Keratinocyte (primary cell): ENCODE measurements around the gene TMEM86A. TPM values are rescaled to one million over a fixed set of nuclear protein-coding genes. Genes with fewer than 3 reads are reported as not detected.
"Not testable (repeated sequence)": the region's sequence is repeated elsewhere in the genome, so short reads cannot be mapped to it uniquely, and the experiment has no call there.

Experiments used
- DNase-seq: peaks from one replicate; pipeline ENCODE4 v3.0.0-alpha.2; 2011; ENCODE audit warnings: low read depth, missing footprints, low spot score
- FAIRE-seq: peaks from 2 replicates; lab custom pipeline; 2011; peaks lifted over from hg19 to GRCh38; lab: Jason Lieb, UNC
- H2AFZ ChIP-seq: 2 replicates; pipeline ENCODE4 v1.6.0; 2012; ENCODE audit warnings: low read length, control low read depth, inconsistent platforms; ENCODE audit not compliant: control insufficient read depth
- H3K27ac ChIP-seq: 2 replicates; pipeline ENCODE4 v1.5.1; 2011; ENCODE audit warnings: low read length; ENCODE audit not compliant: control insufficient read depth, insufficient read depth
- H3K27me3 ChIP-seq: 3 replicates; pipeline ENCODE4 v1.6.0; 2011; ENCODE audit warnings: low read length; ENCODE audit not compliant: control insufficient read depth, insufficient read depth; ENCODE audit errors: extremely low read depth
- H3K36me3 ChIP-seq, 2 experiments: 2 replicates in 1 of 2; 3 replicates in 1 of 2; pipeline ENCODE4 v1.5.1; 2011; ENCODE audit warnings: low read length in 2 of 2, mild to moderate bottlenecking in 1 of 2; ENCODE audit not compliant: control insufficient read depth in 2 of 2, insufficient read depth in 2 of 2; ENCODE audit errors: extremely low read depth in 1 of 2
- H3K4me1 ChIP-seq: 3 replicates; pipeline ENCODE4 v1.5.1; 2011; ENCODE audit warnings: low read length; ENCODE audit not compliant: control insufficient read depth, insufficient read depth; ENCODE audit errors: extremely low read depth
- H3K4me2 ChIP-seq: 3 replicates; pipeline ENCODE4 v1.6.0; 2011; ENCODE audit warnings: low read depth, low read length; ENCODE audit not compliant: control insufficient read depth, insufficient read depth; ENCODE audit errors: extremely low read depth
- H3K4me3 ChIP-seq, 3 experiments: fragments of 200-600 bp in 1 of 3; sonication (generic) in 1 of 3; 2 replicates in 2 of 3; 3 replicates in 1 of 3; pipeline ENCODE4 v1.5.1; 2011 to 2016; ENCODE audit warnings: low read length in 3 of 3, mild to moderate bottlenecking in 3 of 3, control low read depth in 2 of 3, inconsistent platforms in 1 of 3, low read depth in 1 of 3, mixed read lengths in 1 of 3, mixed run types in 1 of 3, moderate library complexity in 1 of 3; ENCODE audit not compliant: control insufficient read depth in 2 of 3, insufficient read depth in 2 of 3; ENCODE audit errors: extremely low read depth in 1 of 3
- H3K79me2 ChIP-seq: 2 replicates; pipeline ENCODE4 v1.6.0; 2012; ENCODE audit warnings: low read length; ENCODE audit not compliant: control insufficient read depth, insufficient read depth
- H3K9ac ChIP-seq: 3 replicates; pipeline ENCODE4 v1.6.0; 2011; ENCODE audit warnings: low read length; ENCODE audit not compliant: control insufficient read depth, insufficient read depth; ENCODE audit errors: extremely low read depth
- H3K9me1 ChIP-seq: 3 replicates; pipeline ENCODE4 v1.6.0; 2011; ENCODE audit warnings: low read length; ENCODE audit not compliant: control insufficient read depth, insufficient read depth; ENCODE audit errors: extremely low read depth
- H3K9me3 ChIP-seq: 2 replicates; pipeline ENCODE4 v1.5.1; 2012; ENCODE audit warnings: low read depth, low read length; ENCODE audit not compliant: control insufficient read depth
- H4K20me1 ChIP-seq: 3 replicates; pipeline ENCODE4 v1.6.0; 2011; ENCODE audit warnings: low read length; ENCODE audit not compliant: control insufficient read depth, insufficient read depth; ENCODE audit errors: extremely low read depth
- EZH2 ChIP-seq: IDR thresholded peaks from one replicate; pipeline ENCODE4 v1.6.1; 2012; ENCODE audit warnings: inconsistent platforms, mild to moderate bottlenecking, low read length, moderate library complexity
- dilution Hi-C: fragments of 300-500 bp; cut with MboI; formaldehyde crosslinking; loops from one replicate; pipeline ENCODE4 v1.7.0; 2020; ENCODE audit warnings: low sequenced_read_pairs; ENCODE audit not compliant: extremely low pct_ligation_motif_present
- polyA plus RNA-seq, 5 experiments: library from polyadenylated mRNA; depleted of rRNA in 3 of 5; stranded (reverse) in 3 of 5; stranded (forward) in 1 of 5; unstranded in 1 of 5; fragments of >200 nt; gene quantifications; 1 replicate in 1 of 5; 2 replicates in 3 of 5; 3 replicates in 1 of 5; pipeline versions ENCODE4 v1.2.1 to v1.2.3, GENCODE V29; 2011 to 2012; ENCODE audit warnings: missing spikeins in 2 of 5, low read depth in 1 of 5, low replicate concordance in 1 of 5
- TF ChIP-seq, protein P1 (sequence below), 3 experiments: IDR thresholded peaks in 1 of 3; conservative IDR thresholded peaks in 1 of 3; optimal IDR thresholded peaks in 1 of 3; 2 replicates in 2 of 3; 3 replicates in 1 of 3; pipeline versions ENCODE3 to v1.5.1; 2011; ENCODE audit warnings: low read length in 3 of 3, mild to moderate bottlenecking in 3 of 3, moderate library complexity in 2 of 3, control low read depth in 1 of 3, inconsistent platforms in 1 of 3; ENCODE audit not compliant: insufficient read depth in 2 of 3; ENCODE audit errors: extremely low read depth in 1 of 3

The TMEM86A gene
- polyA plus RNA-seq, 1 donor (not counting 4 experiments of a cell fraction or from before 2014, with no cell fraction given): 2.5 TPM

DNA sequence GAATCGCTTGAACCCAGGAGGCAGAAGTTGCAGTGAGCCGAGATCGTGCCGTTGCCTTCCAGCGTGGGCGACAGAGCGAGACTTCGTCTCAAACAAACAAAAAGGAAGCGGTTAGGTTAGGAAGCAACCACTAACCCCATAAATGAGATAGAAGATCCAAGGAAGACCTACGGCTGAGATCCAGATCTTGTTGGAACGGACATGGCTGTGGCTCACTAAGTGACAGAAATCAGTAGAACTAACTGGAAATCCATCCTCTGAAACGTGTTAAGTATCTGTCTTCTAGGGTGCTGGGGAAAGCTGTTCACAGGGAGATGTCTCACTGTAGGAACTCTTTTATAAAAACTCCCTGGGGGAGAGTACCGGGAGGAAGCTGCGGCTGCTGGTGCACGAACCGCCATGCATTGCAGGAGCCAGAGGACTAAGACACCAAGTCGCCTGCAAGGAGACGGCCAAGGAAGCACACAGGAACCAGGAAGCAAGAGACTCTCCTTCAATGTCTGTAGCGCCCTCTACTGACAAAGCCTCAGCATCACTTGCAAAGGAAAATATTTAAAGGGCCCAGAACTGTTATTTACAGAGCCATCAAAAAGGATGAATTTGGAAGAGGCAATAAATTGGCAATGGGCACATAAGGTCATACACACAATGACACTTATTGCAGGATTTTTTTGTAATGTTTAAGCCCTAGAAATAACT lies 47.6 kb upstream of the TMEM86A start:
- no peak for FAIRE-seq
- no peak overlapping the region for H3K4me3 ChIP-seq
- no peak overlapping the region for H3K9ac ChIP-seq
- H2AFZ ChIP-seq: peak overlapping the region; percentile 53
- H3K9me1 ChIP-seq: no peaks in the 10 kb centered on the region
- H3K36me3 ChIP-seq: no peaks in the 10 kb centered on the region
- H3K27ac ChIP-seq: no peak overlapping the region
- no peak overlapping the region for H3K4me2 ChIP-seq
- no peaks in the 10 kb centered on the region for H3K4me1 ChIP-seq
- no peak for DNase-seq
- dilution Hi-C loops: no loop called here
- H4K20me1 ChIP-seq: no peaks in the 10 kb centered on the region
- H3K79me2 ChIP-seq: no peaks in the 10 kb centered on the region
- no peaks in the 10 kb centered on the region for H3K9me3 ChIP-seq
- peaks cover 2% of the 10 kb centered on the region for H3K27me3 ChIP-seq
- no peak for TF ChIP-seq EZH2
- TF ChIP-seq, protein P1, sequence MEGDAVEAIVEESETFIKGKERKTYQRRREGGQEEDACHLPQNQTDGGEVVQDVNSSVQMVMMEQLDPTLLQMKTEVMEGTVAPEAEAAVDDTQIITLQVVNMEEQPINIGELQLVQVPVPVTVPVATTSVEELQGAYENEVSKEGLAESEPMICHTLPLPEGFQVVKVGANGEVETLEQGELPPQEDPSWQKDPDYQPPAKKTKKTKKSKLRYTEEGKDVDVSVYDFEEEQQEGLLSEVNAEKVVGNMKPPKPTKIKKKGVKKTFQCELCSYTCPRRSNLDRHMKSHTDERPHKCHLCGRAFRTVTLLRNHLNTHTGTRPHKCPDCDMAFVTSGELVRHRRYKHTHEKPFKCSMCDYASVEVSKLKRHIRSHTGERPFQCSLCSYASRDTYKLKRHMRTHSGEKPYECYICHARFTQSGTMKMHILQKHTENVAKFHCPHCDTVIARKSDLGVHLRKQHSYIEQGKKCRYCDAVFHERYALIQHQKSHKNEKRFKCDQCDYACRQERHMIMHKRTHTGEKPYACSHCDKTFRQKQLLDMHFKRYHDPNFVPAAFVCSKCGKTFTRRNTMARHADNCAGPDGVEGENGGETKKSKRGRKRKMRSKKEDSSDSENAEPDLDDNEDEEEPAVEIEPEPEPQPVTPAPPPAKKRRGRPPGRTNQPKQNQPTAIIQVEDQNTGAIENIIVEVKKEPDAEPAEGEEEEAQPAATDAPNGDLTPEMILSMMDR (optimal IDR thresholded peaks at IDR 0.05 in 1 of 3, IDR thresholded peaks at IDR 0.05 in 1 of 3, conservative IDR thresholded peaks at IDR 0.05 in 1 of 3; ENCODE audit: extremely low read depth in 1 of 3, insufficient read depth in 2 of 3, low read length in 3 of 3): peak; percentile 66 to 78 (median 71)

DNA sequence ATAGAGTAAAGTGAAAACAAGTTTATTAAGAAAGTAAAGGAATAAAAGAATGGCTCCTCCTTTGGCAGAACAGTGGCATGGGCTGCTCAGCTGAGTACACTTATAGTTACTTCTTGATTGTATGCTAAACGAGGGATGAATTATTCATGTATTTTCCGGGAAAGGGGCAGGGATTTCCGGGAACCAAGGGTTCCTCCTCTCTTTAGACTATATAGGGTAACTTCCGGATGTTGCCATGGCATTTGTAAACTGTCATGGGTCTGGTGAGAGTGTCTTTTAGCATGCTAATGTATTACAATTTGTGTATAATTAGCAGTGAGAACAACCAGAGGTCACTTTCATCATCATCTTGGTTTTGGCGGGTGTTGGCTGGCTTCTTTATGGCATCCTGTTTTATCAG lies 40.9 kb upstream of the TMEM86A start:
- no peaks in the 10 kb centered on the region for H3K79me2 ChIP-seq
- no peaks in the 10 kb centered on the region for H4K20me1 ChIP-seq
- H2AFZ ChIP-seq: no peak overlapping the region
- no peaks in the 10 kb centered on the region for H3K27me3 ChIP-seq
- DNase-seq: no peak
- no peak overlapping the region for H3K9ac ChIP-seq
- H3K9me1 ChIP-seq: no peaks in the 10 kb centered on the region
- no peaks in the 10 kb centered on the region for H3K36me3 ChIP-seq
- no peak overlapping the region for H3K4me3 ChIP-seq
- dilution Hi-C loops: no loop called here
- no peak for FAIRE-seq
- TF ChIP-seq, protein P1 (optimal IDR thresholded peaks at IDR 0.05 in 1 of 3, IDR thresholded peaks at IDR 0.05 in 1 of 3, conservative IDR thresholded peaks at IDR 0.05 in 1 of 3; ENCODE audit: extremely low read depth in 1 of 3, insufficient read depth in 2 of 3, low read length in 3 of 3): no peak
- TF ChIP-seq EZH2: no peak
- no peaks in the 10 kb centered on the region for H3K9me3 ChIP-seq
- H3K27ac ChIP-seq: no peak overlapping the region
- no peak overlapping the region for H3K4me2 ChIP-seq
- no peaks in the 10 kb centered on the region for H3K4me1 ChIP-seq

DNA sequence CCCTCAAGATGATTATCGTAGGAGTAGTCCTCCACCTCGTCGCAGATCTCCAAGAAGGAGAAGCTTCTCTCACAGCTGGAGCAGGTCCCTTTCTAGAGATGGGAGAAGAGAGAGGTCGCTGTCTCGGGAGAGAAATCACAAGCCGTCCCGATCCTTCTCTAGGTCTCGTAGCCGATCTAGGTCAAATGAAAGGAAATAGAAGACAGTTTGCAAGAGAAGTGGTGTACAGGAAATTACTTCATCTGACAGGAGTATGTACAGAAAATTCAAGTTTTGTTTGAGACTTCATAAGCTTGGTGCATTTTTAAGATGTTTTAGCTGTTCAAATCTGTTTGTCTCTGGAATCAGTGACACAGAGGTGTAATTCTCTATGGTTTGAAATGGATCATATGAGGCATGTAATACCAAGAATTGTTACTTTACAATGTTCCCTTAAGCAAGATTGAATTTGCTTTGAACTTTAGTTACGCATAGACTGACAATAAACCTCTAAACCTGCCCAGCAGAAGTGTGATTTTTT lies 33.2 kb upstream of the TMEM86A start:
- H3K4me2 ChIP-seq, H2AFZ ChIP-seq, dilution Hi-C loops, H3K36me3 ChIP-seq, H3K4me3 ChIP-seq, DNase-seq, H4K20me1 ChIP-seq, H3K79me2 ChIP-seq, H3K27me3 ChIP-seq, H3K9me3 ChIP-seq, H3K27ac ChIP-seq, FAIRE-seq, H3K9me1 ChIP-seq, H3K9ac ChIP-seq: not testable (repeated sequence)
- peaks cover 20% of the 10 kb centered on the region for H3K4me1 ChIP-seq
